Adipose tissue (tissue), 3 donors: ENCODE measurements around the gene GPATCH1. TPM values are rescaled to one million over a fixed set of nuclear protein-coding genes. Genes with fewer than 3 reads are reported as not detected.
"Not testable (repeated sequence)": the region's sequence is repeated elsewhere in the genome, so short reads cannot be mapped to it uniquely, and the experiment has no call there.

Experiments
- H3K27ac ChIP-seq: one replicate; pipeline ENCODE4 v1.5.1; 2013; ENCODE audit warnings: low read depth, low read length
- WGBS, 3 donors: extraction: QIAGEN DNeasy Blood & Tissue Kit; methylation state at CpG; one replicate each; pipeline ENCODE4 v1.1.7; 2013; 5-methylcytosine and 5-hydroxymethylcytosine counted together
- polyA plus RNA-seq, 3 donors: library from polyadenylated mRNA; stranded (reverse); fragments of 200-250 nt; gene quantifications; one replicate each; pipeline ENCODE4 v1.2.3, GENCODE V29; 2013
- donor health status: healthy with polysubstance abuse.
- donor health status: Bipolar disorder and iron deficiency.
- donor health status: healthy.

Gene GPATCH1
- polyA plus RNA-seq, 3 donors = 2.9 to 4.7 (median 3.7) TPM

DNA sequence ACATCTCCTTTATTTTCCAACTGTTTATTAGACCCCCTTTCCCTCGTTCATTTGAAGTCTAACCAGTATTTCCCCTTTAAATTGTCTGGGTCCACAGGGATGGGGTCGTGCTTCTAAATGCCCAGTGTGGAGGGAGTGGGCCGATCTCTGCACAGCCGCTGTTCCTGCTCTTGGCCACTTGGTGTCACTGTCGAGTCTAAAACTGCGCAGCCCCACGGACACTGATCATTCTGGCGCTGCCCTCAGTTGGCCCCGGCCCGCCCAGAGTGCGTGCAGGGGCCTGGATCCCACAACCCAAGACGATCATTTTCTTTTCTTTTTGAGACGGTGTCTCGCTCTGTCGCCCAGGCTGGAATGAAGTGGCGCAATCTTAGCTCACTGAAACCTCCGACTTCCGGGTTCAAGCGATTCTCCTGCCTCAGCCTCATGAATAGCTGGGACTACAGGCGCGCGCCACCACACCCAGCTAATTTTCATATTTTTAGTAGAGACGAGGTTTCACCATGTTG lies 63.0 kb downstream of the GPATCH1 start:
- WGBS, 3 donors = 23 to 28% (median 24%) methylated on average over 23 of the region's 23 CpGs
- H3K27ac ChIP-seq = no peak overlapping the region

DNA sequence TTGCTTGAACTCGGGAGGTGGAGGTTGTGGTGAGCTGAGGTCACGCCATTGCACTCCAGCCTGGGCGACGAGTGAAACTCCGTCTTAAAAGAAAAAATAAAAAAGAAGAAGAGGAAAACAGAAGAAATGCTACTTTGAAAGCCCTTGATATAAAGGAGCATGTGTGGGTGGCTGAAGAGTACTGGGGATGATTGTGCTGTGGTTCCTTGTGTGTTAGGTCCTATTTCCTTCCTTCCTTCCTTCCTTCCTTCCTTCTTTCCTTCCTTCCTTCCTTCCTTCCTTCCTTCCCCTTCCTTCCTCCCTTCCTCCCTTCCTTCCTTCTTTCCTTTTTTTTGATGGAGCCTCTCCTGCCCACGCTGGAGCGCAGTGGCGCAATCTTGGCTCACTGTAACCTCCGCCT lies 65.2 kb downstream of the GPATCH1 start:
- WGBS, 3 donors = 84 to 96% (median 88%) methylated on average over 9 of the region's 9 CpGs

DNA sequence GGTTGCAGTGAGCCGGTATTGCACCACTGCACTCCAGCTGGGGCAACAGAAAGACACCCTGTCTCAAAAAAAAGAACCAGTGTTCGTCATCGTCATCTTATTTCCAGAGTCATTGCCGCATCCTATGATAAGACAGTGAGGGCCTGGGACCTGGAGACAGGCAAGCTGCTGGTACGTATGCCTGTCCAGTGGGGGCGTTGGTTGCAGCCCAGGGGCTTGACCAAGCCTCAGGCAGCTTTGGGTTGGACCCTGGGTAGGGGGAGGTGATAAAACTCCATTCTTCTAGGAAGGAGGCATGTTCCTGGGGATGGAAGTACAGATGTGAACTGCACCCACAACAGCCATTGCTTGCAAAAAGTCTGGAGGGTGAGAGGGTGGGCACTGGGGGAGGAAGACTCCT lies 66.6 kb downstream of the GPATCH1 start:
- no peak overlapping the region for H3K27ac ChIP-seq
- 81 to 91% (median 88%) methylated on average over 6 of the region's 6 CpGs for WGBS, 3 donors

More for the DNA sequence above, 65.2 kb downstream of the GPATCH1 start:
- H3K27ac ChIP-seq = no peak overlapping the region

DNA sequence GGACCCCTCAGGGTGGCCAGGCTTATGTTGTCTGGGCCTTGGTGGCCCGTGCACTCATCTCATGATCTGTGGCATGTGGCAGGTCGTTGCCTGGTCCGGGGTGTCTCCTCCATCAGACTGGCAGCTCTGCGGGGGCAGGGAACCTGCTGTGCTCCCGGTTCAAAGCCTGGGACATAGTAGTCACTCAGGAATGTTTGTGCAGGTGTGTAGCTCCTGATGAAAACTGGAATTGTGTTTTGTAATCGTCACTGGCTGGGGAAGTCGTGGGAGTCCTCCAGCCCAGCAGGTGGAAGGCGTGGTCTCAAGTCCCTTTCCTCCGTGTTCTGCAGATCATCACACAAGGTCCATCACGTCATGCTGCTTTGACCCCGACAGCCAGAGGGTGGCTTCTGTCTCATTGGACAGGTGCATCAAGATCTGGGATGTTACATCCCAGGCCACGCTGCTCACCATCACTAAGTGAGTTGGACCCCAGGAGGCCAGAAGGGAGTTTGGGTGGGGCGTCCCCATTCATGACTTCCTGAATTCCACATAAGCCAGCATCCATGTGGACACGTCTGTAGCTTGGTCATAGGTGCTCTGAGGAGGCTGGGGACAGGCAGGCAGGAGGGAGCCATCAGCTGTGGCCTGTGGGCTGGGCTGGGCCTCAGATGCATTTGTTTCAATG lies 70.0 kb downstream of the GPATCH1 start:
- H3K27ac ChIP-seq = no peak overlapping the region
- WGBS, 3 donors = 63 to 79% (median 71%) methylated on average over 14 of the region's 14 CpGs

DNA sequence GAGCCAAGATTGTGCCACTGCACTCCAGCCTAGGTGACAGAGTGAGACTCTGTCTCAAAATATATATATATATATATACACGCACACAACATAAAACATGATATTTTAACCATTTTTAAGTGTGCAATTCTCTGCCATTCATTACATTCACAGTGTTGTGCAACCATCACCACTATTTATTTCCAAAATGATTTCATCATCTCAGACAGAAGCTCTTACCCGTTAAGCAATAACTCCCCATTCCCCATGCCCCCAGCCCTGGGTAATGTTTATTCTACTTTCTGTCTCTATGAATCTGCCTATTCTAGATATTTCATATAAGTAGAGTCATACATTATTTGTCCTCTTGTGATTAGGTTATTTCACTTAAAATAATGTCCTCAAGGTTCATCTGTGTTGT lies 71.2 kb downstream of the GPATCH1 start:
- WGBS, 3 donors = 46 to 69% (median 61%) methylated on average over 2 of the region's 2 CpGs

DNA sequence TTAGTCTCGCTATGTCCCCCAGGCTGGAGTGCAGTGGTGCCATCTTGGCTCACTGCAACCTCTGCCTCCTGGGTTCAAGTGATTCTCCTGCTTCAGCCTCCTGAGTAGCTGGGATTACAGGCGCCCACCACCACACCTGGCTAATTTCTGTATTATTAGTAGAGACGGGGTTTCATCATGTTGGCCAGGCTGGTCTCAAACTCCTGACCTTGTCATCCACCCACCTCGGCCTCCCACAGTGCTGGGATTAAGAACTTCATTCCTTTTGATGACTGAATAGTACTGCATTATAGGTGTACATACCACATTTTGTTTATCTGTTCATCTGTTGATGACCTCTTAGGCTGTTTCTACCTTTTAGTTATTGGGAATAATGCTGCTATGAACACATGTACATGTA lies 71.6 kb downstream of the GPATCH1 start:
- H3K27ac ChIP-seq = not testable (repeated sequence)
- WGBS, 3 donors = 79 to 84% (median 83%) methylated on average over 4 of the region's 4 CpGs

More for the DNA sequence above, 71.2 kb downstream of the GPATCH1 start:
- no peak overlapping the region for H3K27ac ChIP-seq

DNA sequence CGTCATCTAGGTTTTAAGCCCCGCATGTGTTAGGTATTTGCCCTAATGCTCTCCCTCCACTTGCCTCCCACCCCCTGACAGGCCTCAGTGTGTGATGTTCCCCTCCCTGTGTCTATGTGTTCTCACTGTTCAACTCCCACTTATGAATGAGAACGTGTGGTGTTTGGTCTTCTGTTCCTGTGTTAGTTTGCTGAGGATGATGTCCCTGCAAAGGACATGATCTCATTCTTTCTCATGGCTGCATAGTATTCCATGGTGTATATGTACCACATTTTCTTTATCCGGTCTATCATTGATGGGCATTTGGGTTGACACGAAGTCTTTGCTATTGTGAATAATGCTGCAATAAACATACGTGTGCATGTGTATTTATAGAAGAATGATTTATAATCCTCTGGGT lies 73.3 kb downstream of the GPATCH1 start:
- H3K27ac ChIP-seq = not testable (repeated sequence)
- 84 to 87% (median 85%) methylated on average over 6 of the region's 6 CpGs for WGBS, 3 donors

DNA sequence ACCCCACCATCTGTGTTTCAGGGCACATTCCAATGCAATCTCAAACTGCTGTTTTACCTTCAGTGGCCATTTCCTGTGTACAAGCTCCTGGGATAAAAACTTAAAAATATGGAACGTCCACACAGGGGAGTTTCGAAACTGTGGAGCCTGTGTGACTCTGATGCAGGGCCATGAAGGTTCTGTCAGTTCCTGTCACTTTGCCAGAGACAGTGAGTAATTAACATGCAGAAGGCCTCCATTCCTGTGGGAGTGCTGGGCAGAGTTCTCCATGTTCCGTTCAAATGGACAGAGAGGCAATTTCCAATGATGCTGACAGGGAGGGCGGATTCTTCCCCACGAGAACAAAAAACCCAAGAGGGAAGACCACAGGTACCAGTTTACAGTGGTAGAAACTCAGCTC lies 75.4 kb downstream of the GPATCH1 start:
- WGBS, 3 donors = 55 to 70% (median 57%) methylated on average over 5 of the region's 5 CpGs
- no peak overlapping the region for H3K27ac ChIP-seq

DNA sequence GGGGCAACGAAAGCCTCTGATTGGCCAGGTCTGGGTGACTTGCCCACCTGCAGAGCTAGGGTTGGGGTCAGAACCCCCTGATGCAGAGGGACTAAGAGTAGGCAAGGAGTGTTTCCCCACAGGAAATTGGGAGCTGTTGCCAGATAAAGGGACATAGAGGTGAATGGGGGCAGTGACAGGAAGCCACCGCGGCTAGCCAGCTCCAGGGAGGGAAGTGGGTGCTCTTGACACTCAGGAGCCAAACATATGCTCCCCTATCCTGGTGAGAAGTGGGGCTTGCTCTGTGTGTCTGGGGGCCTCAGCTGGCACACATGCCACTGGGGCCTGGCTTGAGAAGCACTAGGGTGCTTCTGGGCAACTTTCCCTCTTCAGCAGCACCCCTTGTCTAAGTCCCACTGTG lies 76.9 kb downstream of the GPATCH1 start:
- 43 to 72% (median 55%) methylated on average over 3 of the region's 3 CpGs for WGBS, 3 donors
- no peak overlapping the region for H3K27ac ChIP-seq

DNA sequence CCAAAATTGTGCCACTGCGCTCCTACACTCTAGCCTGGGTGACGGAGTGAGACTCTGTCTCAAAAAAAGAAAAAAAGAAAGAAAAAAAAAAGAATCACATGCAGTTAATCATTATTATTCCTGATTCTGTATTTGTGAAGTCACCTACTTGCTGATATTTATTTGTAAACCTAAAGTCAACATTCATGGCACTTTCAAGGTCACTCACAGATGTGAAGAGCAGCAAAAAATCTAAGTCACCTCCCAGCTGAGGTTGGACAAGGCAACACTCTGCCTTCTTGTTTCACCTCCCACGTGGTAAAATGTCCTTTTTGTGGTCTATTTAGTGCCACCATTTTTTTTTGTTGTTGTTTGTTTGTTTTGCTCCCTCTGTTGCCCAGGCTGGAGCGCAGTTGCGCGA lies 77.4 kb downstream of the GPATCH1 start:
- no peak overlapping the region for H3K27ac ChIP-seq
- WGBS, 3 donors = 66 to 89% (median 86%) methylated on average over 6 of the region's 6 CpGs

DNA sequence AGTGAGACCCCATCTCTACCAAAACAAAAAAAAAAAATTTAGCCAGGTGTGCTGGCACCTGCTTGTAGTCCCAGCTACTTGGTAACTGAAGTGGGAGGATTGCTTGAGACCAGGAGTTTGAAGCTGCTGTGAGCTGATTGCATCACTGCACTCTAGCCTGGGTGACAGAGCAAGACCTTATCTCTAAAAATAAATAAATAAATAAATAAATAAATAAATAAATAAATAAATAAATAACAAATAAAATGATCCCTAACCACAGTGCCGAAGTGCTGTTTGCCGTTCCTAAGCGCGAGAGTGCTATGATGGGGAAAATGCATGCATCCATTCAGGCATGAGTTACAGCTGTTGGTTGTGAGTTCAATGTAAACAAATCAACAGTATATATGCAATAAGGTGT lies 78.2 kb downstream of the GPATCH1 start:
- WGBS, 3 donors = 96 to 99% (median 98%) methylated on average over 4 of the region's 4 CpGs
- no peak overlapping the region for H3K27ac ChIP-seq

DNA sequence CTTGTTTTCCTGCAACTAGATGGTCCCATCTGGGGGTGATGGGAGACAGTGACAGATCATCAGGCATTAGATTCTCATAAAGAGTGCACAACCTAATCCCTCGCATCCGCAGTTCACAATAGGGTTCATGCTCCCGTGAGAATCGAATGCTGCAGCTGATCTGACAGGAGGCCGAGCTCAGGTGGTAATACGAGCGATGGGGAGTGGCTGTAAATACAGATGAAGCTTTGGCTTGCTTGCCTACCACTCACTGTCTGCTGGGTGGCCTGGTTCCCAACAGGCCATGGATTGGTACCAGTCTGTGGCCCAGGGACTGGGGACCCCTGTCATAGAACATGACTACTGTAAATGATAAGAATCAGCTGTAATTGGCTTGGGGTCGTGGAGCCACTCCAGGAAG lies 78.9 kb downstream of the GPATCH1 start:
- no peak overlapping the region for H3K27ac ChIP-seq
- WGBS, 3 donors = 89 to 92% (median 89%) methylated on average over 8 of the region's 8 CpGs

DNA sequence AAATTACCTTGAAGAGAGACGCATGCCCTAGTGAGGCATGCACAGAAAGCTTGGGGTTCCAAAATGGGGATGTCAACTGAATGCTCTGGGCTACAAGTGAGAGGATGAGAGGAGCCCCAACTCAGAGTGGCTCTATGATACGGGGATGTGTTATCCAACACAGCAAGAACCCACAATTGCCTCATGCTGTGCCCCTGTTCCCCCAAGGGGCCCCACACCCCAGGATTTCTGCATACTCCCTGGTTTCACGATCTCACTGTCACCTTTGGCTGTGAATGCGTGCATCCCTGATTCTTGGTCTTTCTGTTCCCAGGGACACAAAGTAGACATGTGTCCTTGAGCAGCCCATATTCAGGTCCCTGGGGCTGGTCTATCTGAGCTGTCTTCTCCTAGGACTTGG lies 80.2 kb downstream of the GPATCH1 start:
- WGBS, 3 donors = 45 to 85% (median 73%) methylated on average over 4 of the region's 4 CpGs
- H3K27ac ChIP-seq = no peak overlapping the region

DNA sequence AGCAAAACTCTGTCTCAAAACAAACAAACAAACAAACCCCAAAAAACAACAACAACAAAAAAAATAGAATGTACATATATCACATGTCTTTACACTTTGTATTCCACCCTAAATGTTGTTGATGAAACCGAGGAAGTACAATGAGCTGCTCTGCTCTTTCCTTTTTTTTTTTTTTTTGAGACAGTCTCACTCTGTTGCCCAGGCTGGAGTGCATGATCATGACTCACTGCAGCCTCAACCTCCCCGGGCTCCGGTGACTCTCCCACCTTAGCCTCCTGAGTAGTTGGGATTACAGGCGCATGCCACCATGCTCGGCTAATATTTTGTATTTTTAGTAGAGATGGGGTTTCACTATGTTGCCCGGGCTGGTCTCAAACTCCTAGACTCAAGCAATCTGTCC lies 82.5 kb downstream of the GPATCH1 start:
- no peak overlapping the region for H3K27ac ChIP-seq
- WGBS, 3 donors = 86 to 93% (median 87%) methylated on average over 6 of the region's 6 CpGs

DNA sequence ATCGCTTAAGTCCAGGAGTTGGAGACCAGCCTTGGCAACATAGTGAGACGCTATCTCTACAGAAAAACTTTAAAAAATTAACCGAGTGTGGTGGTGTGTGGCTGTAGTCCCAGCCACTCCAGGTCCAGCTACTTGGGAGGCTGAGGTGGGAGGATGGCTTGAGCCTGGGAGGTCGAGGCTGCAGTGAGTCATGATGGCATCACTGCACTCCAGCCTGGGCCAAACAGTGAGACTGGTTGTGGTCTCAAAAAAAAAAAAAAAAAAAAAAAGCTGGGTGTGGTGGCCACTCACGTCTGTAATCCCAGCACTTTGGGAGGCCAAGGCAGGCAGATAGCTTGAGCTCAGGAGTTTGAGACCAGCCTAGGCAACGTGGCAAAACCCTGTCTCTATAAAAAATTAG lies 85.1 kb downstream of the GPATCH1 start:
- not testable (repeated sequence) for H3K27ac ChIP-seq
- 64 to 69% (median 66%) methylated on average over 6 of the region's 6 CpGs for WGBS, 3 donors

DNA sequence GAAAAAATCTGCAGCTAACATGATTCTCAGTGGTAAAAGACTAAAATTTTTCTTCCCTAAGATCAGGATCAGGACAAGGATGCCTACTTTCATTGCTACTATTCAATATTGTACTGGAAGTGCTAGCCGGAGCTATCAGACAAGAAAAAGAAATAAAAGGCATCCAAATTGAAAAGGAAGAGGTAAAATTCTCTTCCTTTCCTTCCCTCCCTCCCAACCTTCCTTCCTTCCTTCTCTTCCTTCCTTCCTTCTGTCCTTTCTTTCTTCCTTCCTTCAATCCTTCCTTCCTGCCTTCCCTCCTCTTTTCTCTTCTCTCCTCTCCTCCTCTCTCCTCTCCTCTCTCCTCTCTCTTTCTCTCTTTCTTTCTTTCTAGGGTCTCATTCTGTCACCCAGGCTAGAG lies 86.5 kb downstream of the GPATCH1 start:
- WGBS, 3 donors = 100% methylated on average over 1 of the region's 1 CpG
- no peak overlapping the region for H3K27ac ChIP-seq

DNA sequence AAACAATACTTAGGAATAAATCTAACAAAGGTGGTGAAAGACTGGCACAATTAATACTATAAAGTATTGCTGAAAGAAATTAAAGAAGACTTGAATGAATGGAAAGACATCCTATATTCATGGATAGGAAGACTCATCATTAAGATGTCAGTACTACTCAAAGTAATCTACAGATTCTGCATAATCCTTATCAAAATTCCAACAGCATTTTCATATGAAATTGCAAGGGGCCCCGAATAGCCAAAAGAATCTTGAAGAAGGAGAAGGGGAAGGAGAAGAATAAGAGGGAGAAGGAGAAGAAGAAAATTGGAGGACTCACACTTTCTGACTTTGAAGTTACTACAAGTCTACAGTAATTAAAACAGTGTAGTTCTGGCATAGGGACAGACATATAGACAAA lies 87.5 kb downstream of the GPATCH1 start:
- 97 to 98% (median 97%) methylated on average over 1 of the region's 1 CpG for WGBS, 3 donors

DNA sequence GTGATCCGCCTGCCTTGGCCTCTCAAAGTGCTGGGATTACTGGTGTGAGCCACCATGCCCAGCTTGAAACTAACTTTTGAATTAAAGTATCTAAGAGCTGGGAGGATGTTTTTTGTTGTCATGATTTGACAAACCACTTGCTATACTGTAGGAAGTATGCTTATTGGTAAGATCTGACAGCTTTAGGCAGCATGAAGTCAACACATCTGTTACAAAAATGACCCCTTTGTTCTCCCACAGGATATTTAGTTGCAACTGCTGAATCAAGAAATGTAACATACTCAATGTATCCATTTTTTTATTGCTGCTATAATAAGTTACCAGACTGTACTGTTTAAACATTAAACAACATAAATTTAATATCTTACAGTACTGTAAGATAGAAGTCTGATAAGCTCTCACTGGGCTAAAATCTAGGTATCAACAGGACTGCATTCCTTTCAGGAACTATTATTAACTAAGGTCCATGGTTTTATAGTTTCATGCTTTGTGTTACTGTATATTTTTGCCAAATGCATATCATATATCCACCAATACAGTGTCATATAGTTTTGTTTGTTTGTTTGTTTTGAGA lies 90.3 kb downstream of the GPATCH1 start:
- H3K27ac ChIP-seq = no peak overlapping the region
- WGBS, 3 donors = 88 to 100% (median 91%) methylated on average over 1 of the region's 1 CpG

More for the DNA sequence above, 87.5 kb downstream of the GPATCH1 start:
- H3K27ac ChIP-seq = no peak overlapping the region

DNA sequence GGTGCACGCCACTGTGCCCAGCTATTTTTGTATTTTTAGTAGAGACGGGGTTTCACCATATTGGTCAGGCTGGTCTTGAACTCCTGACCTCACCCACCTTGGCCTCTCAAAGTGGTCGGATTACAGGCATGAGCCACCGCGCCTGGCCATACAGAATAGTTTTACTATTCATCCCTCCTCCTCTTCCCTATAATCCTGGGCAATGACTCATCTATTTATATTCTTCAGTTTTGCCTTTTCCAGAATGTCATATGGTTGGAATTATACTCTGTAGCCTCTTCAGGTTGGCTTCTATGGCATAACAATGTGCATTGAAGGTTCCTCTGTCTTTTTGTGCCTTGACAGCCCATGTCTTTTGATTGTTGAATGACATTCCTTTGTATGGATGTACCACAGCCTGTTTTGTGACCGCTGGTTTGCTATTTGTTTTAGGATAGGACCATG lies 91.0 kb downstream of the GPATCH1 start:
- no peak overlapping the region for H3K27ac ChIP-seq
- WGBS, 3 donors = 92 to 95% (median 95%) methylated on average over 6 of the region's 6 CpGs

DNA sequence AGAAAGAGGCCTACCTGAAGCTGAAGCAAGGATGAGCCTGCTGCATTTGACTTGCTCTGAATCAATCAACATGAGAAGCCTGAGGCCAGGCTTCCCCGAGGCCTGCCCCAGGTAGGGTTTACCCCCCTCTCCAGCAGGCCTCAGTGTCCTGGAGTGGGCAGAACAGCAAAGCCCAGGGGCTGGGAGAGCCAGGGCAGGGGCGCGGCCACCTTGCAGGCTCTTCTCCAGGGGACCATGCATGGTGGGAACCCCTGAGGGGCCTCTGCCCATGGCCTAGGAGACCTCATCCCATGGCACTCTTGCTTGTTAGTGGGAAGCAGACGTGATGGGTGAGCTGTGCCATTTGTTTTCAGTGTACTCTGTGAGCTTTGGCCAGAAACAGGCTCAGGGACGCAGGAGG lies 93.2 kb downstream of the GPATCH1 start:
- no peak overlapping the region for H3K27ac ChIP-seq
- whole genome bisulfite sequencing, 3 donors = 88 to 96% (median 94%) methylated on average over 4 to 5 of the region's 5 CpGs
